Kidney (tissue), 14 donors: ENCODE results near the gene TAOK1. TPM values are rescaled to one million over a fixed set of nuclear protein-coding genes. Genes with fewer than 3 reads are reported as not detected.

Experiments used
- DNase-seq, 5 donors: peaks; one replicate each; pipeline ENCODE4 v3.0.0-alpha.2; 2013 to 2020
- FAIRE-seq: peaks from 2 replicates; lab custom pipeline; 2012; peaks lifted over from hg19 to GRCh38; lab: Jason Lieb, UNC
- H3K27ac ChIP-seq, 2 donors: one replicate each; pipeline ENCODE4 v1.7.0; 2013; ENCODE audit warnings: low read depth in 2 of 2, low read length in 2 of 2, inconsistent platforms in 1 of 2
- H3K27me3 ChIP-seq: one replicate; pipeline ENCODE4 v1.7.1; 2013; ENCODE audit warnings: low read length, inconsistent platforms; ENCODE audit not compliant: control insufficient read depth, insufficient read depth
- H3K36me3 ChIP-seq, 3 donors: one replicate each; pipeline versions ENCODE4 v1.7.0 to v1.7.1; 2013; ENCODE audit warnings: low read length in 3 of 3, control low read depth in 1 of 3, inconsistent platforms in 1 of 3; ENCODE audit not compliant: insufficient read depth in 3 of 3, control insufficient read depth in 2 of 3
- H3K4me1 ChIP-seq, 3 donors: one replicate each; pipeline versions ENCODE4 v1.7.0 to v1.7.1; 2013; ENCODE audit warnings: low read length in 3 of 3, inconsistent platforms in 1 of 3, low read depth in 1 of 3; ENCODE audit not compliant: control insufficient read depth in 2 of 3, insufficient read depth in 2 of 3
- H3K4me3 ChIP-seq, 3 donors: one replicate each; pipeline versions ENCODE4 v1.7.0 to v1.8.1; 2013; ENCODE audit warnings: low read length in 3 of 3, control low read depth in 1 of 3, inconsistent platforms in 1 of 3
- H3K9ac ChIP-seq, 3 donors: one replicate each; pipeline versions ENCODE4 v1.7.0 to v1.7.1; 2013; ENCODE audit warnings: low read length in 3 of 3, control low read depth in 1 of 3, inconsistent platforms in 1 of 3
- H3K9me3 ChIP-seq, 3 donors: one replicate each; pipeline versions ENCODE4 v1.7.0 to v1.7.1; 2013; ENCODE audit warnings: low read length in 3 of 3, control low read depth in 1 of 3, inconsistent platforms in 1 of 3; ENCODE audit not compliant: control insufficient read depth in 2 of 3, insufficient read depth in 1 of 3
- CTCF ChIP-seq: IDR thresholded peaks from 3 replicates; pipeline ENCODE4 v1.5.1; 2012; ENCODE audit warnings: mild to moderate bottlenecking, moderate library complexity, borderline replicate concordance; ENCODE audit not compliant: insufficient read depth; ENCODE audit errors: extremely low read depth
- intact Hi-C: fragments of 100-400 bp; cut with DNase I; formaldehyde crosslinking; loops from one replicate; pipeline ENCODE4 v1.11.1; 2022
- polyA plus RNA-seq: library from polyadenylated mRNA; stranded (reverse); fragments of 350-450 nt; fragmentation: Illumina TruSeq; extraction: RNeasy Lipid Tissue Mini Kit (QIAGEN cat#74804); gene quantifications from one replicate; pipeline ENCODE4 v1.2.3, GENCODE V29; 2014; ENCODE audit warnings: low read depth, low replicate concordance; ENCODE audit not compliant: insufficient read depth
- total RNA-seq: library from RNA; stranded (reverse); fragmentation: NEBNext Ultra II Directional; extraction: Animal tissue kit (Norgen Biotek cat#: 25700); gene quantifications from one replicate; pipeline ENCODE4 v1.2.1, GENCODE V29; 2021
- donor health status: control.
- donor health status: control.
- donor health status: control.
- donor health status: control.
- donor health status: control.
- donor health status: DM: yes; HTN: yes; CAD: no.
- donor health status: Normal renal cell carcinoma (clear cell type).

TAOK1 gene
- total and polyA plus RNA-seq, 2 donors from 2014 or later, result 5.0 to 74.9 TPM

- H3K27ac ChIP-seq, result no peak overlapping the region
- DNase-seq (no peak), FAIRE-seq (no peak)
- intact Hi-C loops, result no loop called here
- no peaks in the 10 kb centered on the region for H3K36me3 ChIP-seq
- no peak overlapping the region for H3K9ac ChIP-seq
- no peak overlapping the region for H3K4me3 ChIP-seq
- TF ChIP-seq CTCF, result no peak
- H3K9me3 ChIP-seq, result no peaks in the 10 kb centered on the region
- H3K27me3 ChIP-seq, result no peaks in the 10 kb centered on the region
- H3K4me1 ChIP-seq, result peaks cover 0 to 2% (median 0%) of the 10 kb centered on the region in 3 donors
These were observed 3.4 kb upstream of the TAOK1 start for GRCh38 chr17:29386760-29387159.

- Histone ChIP-seq H3K9me3 (no peaks in the 10 kb centered on the region), H3K36me3 (no peaks in the 10 kb centered on the region), H3K27me3 (no peaks in the 10 kb centered on the region), H3K27ac (no peak overlapping the region), H3K9ac (no peak overlapping the region), H3K4me1 (peaks cover 0 to 9% (median 2%) of the 10 kb centered on the region in 3 donors), H3K4me3 (no peak overlapping the region)
- intact Hi-C loops, result no loop called here
- DNase-seq, result no peak
- FAIRE-seq, result no peak
- TF ChIP-seq CTCF, result no peak
These were observed 1.2 kb upstream of the TAOK1 start for GRCh38 chr17:29388937-29389336.

- Histone ChIP-seq H3K27ac (peak overlapping the region; percentile 55 to 83), H3K4me3 (peak overlapping the region; percentile 81 to 94 (median 92)), H3K36me3 (no peaks in the 10 kb centered on the region), H3K9ac (peak overlapping the region; percentile 75 to 95 (median 87)), H3K4me1 (peaks cover 0 to 9% (median 2%) of the 10 kb centered on the region in 3 donors), H3K9me3 (no peaks in the 10 kb centered on the region), H3K27me3 (no peaks in the 10 kb centered on the region)
- TF ChIP-seq CTCF, result no peak
- FAIRE-seq (no peak), DNase-seq (peak; percentile 56 to 80 (median 69))
- intact Hi-C loops, result no loop called here
These were observed 878 bp downstream of the TAOK1 start for GRCh38 chr17:29390851-29391631.
